Smooth muscle cell (in vitro differentiated cells): ENCODE measurements around the gene FBLN1. TPM values are rescaled to one million over a fixed set of nuclear protein-coding genes. Genes with fewer than 3 reads are reported as not detected.

Source experiments
- DNase-seq: peaks from one replicate; lab custom pipeline; 2025; ENCODE audit not compliant: unreplicated experiment; lab: John Stamatoyannopoulos, UW
- H2AFZ ChIP-seq: fragments of 200-600 bp; sonication (generic); 2 replicates; pipeline ENCODE4 v1.6.0; 2016; ENCODE audit warnings: antibody characterized with exemption, low read depth, mild to moderate bottlenecking
- H3F3A ChIP-seq: fragments of 200-600 bp; sonication (generic); 2 replicates; pipeline ENCODE4 v1.6.0; 2017; ENCODE audit warnings: antibody characterized with exemption, low read depth
- H3K27ac ChIP-seq: fragments of 200-600 bp; sonication (generic); 2 replicates; pipeline ENCODE4 v1.5.1; 2016; ENCODE audit warnings: low read depth, mild to moderate bottlenecking
- H3K27me3 ChIP-seq: fragments of 200-600 bp; sonication (generic); 2 replicates; pipeline ENCODE4 v1.6.1; 2016; ENCODE audit warnings: low read depth, mild to moderate bottlenecking
- H3K36me3 ChIP-seq: fragments of 200-600 bp; sonication (generic); 2 replicates; pipeline ENCODE4 v1.5.1; 2016; ENCODE audit warnings: low read depth
- H3K4me1 ChIP-seq: fragments of 200-600 bp; sonication (generic); 2 replicates; pipeline ENCODE4 v1.5.1; 2016; ENCODE audit warnings: low read depth
- H3K4me2 ChIP-seq: fragments of 200-600 bp; sonication (generic); 2 replicates; pipeline ENCODE4 v1.6.0; 2016; ENCODE audit warnings: mild to moderate bottlenecking
- H3K4me3 ChIP-seq: fragments of 200-600 bp; sonication (generic); 2 replicates; pipeline ENCODE4 v1.5.1; 2016; ENCODE audit warnings: mild to moderate bottlenecking
- H3K79me2 ChIP-seq: fragments of 200-600 bp; sonication (generic); 2 replicates; pipeline ENCODE4 v1.6.0; 2016; ENCODE audit warnings: low read depth, mild to moderate bottlenecking
- H3K9ac ChIP-seq: fragments of 200-600 bp; sonication (generic); 2 replicates; pipeline ENCODE4 v1.6.0; 2016; ENCODE audit warnings: low read depth
- H3K9me3 ChIP-seq: fragments of 200-600 bp; sonication (generic); replicated peaks from 2 replicates; pipeline ENCODE4 v1.5.1; 2016; ENCODE audit warnings: low read depth
- H4K20me1 ChIP-seq: fragments of 200-600 bp; sonication (generic); 2 replicates; pipeline ENCODE4 v1.6.0; 2016; ENCODE audit warnings: low read depth
- CTCF ChIP-seq: fragments of 200-600 bp; sonication (generic); IDR thresholded peaks from 2 replicates; pipeline ENCODE4 v1.5.1; 2017; ENCODE audit warnings: borderline replicate concordance, mild to moderate bottlenecking, antibody characterized with exemption; ENCODE audit not compliant: insufficient read depth, poor library complexity, severe bottlenecking
- WGBS: methylation state at CpG from one replicate; pipeline ENCODE4 v1.1.7; 2016; ENCODE audit warnings: low lambda C conversion rate; 5-methylcytosine and 5-hydroxymethylcytosine counted together
- polyA plus RNA-seq: library from polyadenylated mRNA; unstranded; fragments of >200 nt; fragmentation: Nextera tagmentation; extraction: Ambion mirVana; gene quantifications from 2 replicates; pipeline ENCODE4 v1.2.1, GENCODE V29; 2016
- total RNA-seq: library from RNA; depleted of rRNA; stranded (reverse); fragments of >200 nt; gene quantifications from 2 replicates; pipeline ENCODE4 v1.2.3, GENCODE V29; 2014

The FBLN1 gene
- total and polyA plus RNA-seq, 2 experiments from 2014 or later = 90.9 to 296 TPM

GRCh38 chr22:45565171-45565570, 62.5 kb downstream of the FBLN1 start:
- TF ChIP-seq CTCF = no peak
- Histone ChIP-seq H3K9me3 (peaks cover 5% of the 10 kb centered on the region), H2AFZ (no peak overlapping the region), H4K20me1 (no peaks in the 10 kb centered on the region), H3K4me1 (no peaks in the 10 kb centered on the region), H3K36me3 (peaks cover 3% of the 10 kb centered on the region), H3K79me2 (no peaks in the 10 kb centered on the region), H3K4me3 (no peak overlapping the region), H3F3A (no peaks in the 10 kb centered on the region), H3K27me3 (no peaks in the 10 kb centered on the region), H3K4me2 (no peak overlapping the region), H3K27ac (no peak overlapping the region), H3K9ac (no peak overlapping the region)
- DNase-seq = no peak
- WGBS = 96% methylated on average over 2 of the region's 2 CpGs

GRCh38 chr22:45565973-45566372, 63.3 kb downstream of the FBLN1 start:
- H3K4me2 ChIP-seq = no peak overlapping the region
- H3K36me3 ChIP-seq = peaks cover 6% of the 10 kb centered on the region
- H4K20me1 ChIP-seq = no peaks in the 10 kb centered on the region
- DNase-seq = no peak
- no peak overlapping the region for H3K9ac ChIP-seq
- no peaks in the 10 kb centered on the region for H3K4me1 ChIP-seq
- WGBS = 92% methylated on average over 7 of the region's 7 CpGs
- no peaks in the 10 kb centered on the region for H3K27me3 ChIP-seq
- H3K4me3 ChIP-seq = no peak overlapping the region
- H3K79me2 ChIP-seq = no peaks in the 10 kb centered on the region
- H3K9me3 ChIP-seq = no peaks in the 10 kb centered on the region
- H3F3A ChIP-seq = no peaks in the 10 kb centered on the region
- H3K27ac ChIP-seq = no peak overlapping the region
- TF ChIP-seq CTCF = no peak
- H2AFZ ChIP-seq = no peak overlapping the region

- Histone ChIP-seq H3K4me3 (no peak overlapping the region), H2AFZ (no peak overlapping the region), H3F3A (no peaks in the 10 kb centered on the region), H3K27ac (no peak overlapping the region), H3K9ac (no peak overlapping the region), H3K27me3 (no peaks in the 10 kb centered on the region), H3K4me1 (no peaks in the 10 kb centered on the region), H3K9me3 (no peaks in the 10 kb centered on the region), H3K4me2 (no peak overlapping the region), H4K20me1 (no peaks in the 10 kb centered on the region), H3K36me3 (peaks cover 6% of the 10 kb centered on the region), H3K79me2 (no peaks in the 10 kb centered on the region)
- no peak for TF ChIP-seq CTCF
- no peak for DNase-seq
Observed at GRCh38 chr22:45568213-45568612, 65.5 kb downstream of the FBLN1 start.

- no peak overlapping the region for H3K4me2 ChIP-seq
- H2AFZ ChIP-seq = no peak overlapping the region
- no peak for TF ChIP-seq CTCF
- no peaks in the 10 kb centered on the region for H4K20me1 ChIP-seq
- H3F3A ChIP-seq = no peaks in the 10 kb centered on the region
- H3K27ac ChIP-seq = no peak overlapping the region
- H3K9ac ChIP-seq = no peak overlapping the region
- H3K27me3 ChIP-seq = no peaks in the 10 kb centered on the region
- DNase-seq = no peak
- H3K4me1 ChIP-seq = no peaks in the 10 kb centered on the region
- H3K79me2 ChIP-seq = no peaks in the 10 kb centered on the region
- no peak overlapping the region for H3K4me3 ChIP-seq
- H3K36me3 ChIP-seq = peaks cover 6% of the 10 kb centered on the region
- no peaks in the 10 kb centered on the region for H3K9me3 ChIP-seq
Observed at GRCh38 chr22:45571089-45571488, 68.4 kb downstream of the FBLN1 start.
